PC-3 (cell line): Measurements from ENCODE around the gene PTPRQ.

Source experiments
- EZH2 ChIP-seq: fragments of 300-600 bp; sonication (generic); IDR thresholded peaks from one replicate; pipeline ENCODE4 v1.6.1; 2017; ENCODE audit warnings: antibody characterized with exemption, mild to moderate bottlenecking, low read length; ENCODE audit not compliant: unreplicated experiment
- EZH2phosphoT487 ChIP-seq: fragments of 300-600 bp; sonication (generic); IDR thresholded peaks from 2 replicates; pipeline ENCODE4 v1.6.1; 2018; ENCODE audit warnings: mild to moderate bottlenecking, antibody characterized with exemption, low read length, borderline replicate concordance
- TF ChIP-seq, protein P1 (sequence below): fragments of 300-600 bp; sonication (generic); conservative IDR thresholded peaks from 2 replicates; pipeline ENCODE4 v1.5.1; 2017; ENCODE audit warnings: antibody characterized with exemption, low read depth, mild to moderate bottlenecking, low read length

DNA sequence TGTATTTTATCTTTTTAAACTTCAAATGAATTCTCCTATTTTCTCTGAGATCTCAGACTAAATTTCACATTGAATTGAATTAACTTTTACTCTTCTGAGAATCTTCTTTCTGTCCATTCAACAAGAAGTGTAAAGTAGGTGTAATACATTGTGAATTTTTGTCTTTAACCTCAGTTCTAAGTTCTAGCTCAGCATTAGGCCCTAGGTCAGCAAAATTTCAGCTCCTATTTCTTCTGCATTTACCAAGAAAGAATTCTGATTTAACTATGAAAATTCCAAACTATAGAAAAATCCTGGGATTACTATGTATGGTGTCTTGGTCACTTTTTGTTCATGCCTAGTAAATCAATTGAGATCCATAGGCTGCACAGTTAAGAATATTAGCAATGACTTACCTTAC, 152.5 kb downstream of the PTPRQ start:
- TF ChIP-seq, protein P1, sequence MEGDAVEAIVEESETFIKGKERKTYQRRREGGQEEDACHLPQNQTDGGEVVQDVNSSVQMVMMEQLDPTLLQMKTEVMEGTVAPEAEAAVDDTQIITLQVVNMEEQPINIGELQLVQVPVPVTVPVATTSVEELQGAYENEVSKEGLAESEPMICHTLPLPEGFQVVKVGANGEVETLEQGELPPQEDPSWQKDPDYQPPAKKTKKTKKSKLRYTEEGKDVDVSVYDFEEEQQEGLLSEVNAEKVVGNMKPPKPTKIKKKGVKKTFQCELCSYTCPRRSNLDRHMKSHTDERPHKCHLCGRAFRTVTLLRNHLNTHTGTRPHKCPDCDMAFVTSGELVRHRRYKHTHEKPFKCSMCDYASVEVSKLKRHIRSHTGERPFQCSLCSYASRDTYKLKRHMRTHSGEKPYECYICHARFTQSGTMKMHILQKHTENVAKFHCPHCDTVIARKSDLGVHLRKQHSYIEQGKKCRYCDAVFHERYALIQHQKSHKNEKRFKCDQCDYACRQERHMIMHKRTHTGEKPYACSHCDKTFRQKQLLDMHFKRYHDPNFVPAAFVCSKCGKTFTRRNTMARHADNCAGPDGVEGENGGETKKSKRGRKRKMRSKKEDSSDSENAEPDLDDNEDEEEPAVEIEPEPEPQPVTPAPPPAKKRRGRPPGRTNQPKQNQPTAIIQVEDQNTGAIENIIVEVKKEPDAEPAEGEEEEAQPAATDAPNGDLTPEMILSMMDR = no peak
- TF ChIP-seq EZH2 (no peak), EZH2phosphoT487 (no peak)
